OCI-LY7 (cell line): ENCODE measurements around the gene FAM161B. TPM values are rescaled to one million over a fixed set of nuclear protein-coding genes. Genes with fewer than 3 reads are reported as not detected.

ENCODE experiments used
- BruUV-seq: library from RNA; stranded (reverse); fragments of 400-500 nt; replicated peaks from 2 replicates; lab custom pipeline; 2021; lab: Mats Ljungman, UMichigan
- CTCF ChIA-PET: fragments of 300-600 bp; sonication (Branson Sonifier 250); formaldehyde crosslinking; loops from one replicate; lab custom pipeline; 2022; ENCODE audit warnings: antibody characterized with exemption; ENCODE audit not compliant: unreplicated experiment; lab: Charles Lee
- POLR2A ChIA-PET: fragments of 300-600 bp; sonication (Branson Sonifier 250); formaldehyde crosslinking; loops from one replicate; lab custom pipeline; 2022; ENCODE audit warnings: antibody characterized with exemption; lab: Charles Lee
- DNase-seq: peaks from one replicate; pipeline ENCODE4 v3.0.0-alpha.2; 2015; ENCODE audit warnings: low spot score
- H2AFZ ChIP-seq: fragments of 200-600 bp; sonication (generic), shearing (Covaris generic); 2 replicates; pipeline ENCODE4 v1.6.1; 2014; ENCODE audit warnings: mild to moderate bottlenecking, antibody characterized with exemption, low read length, moderate library complexity
- H3K27ac ChIP-seq: fragments of 200-600 bp; sonication (generic); 2 replicates; pipeline ENCODE4 v1.5.1; 2014; ENCODE audit warnings: mixed run types, low read depth, mild to moderate bottlenecking, moderate library complexity, low read length, inconsistent platforms; ENCODE audit not compliant: poor library complexity, severe bottlenecking
- H3K36me3 ChIP-seq: fragments of 200-600 bp; sonication (generic); 2 replicates; pipeline ENCODE4 v1.6.1; 2014; ENCODE audit warnings: mild to moderate bottlenecking, antibody characterized with exemption, low read length, moderate library complexity, mixed read lengths; ENCODE audit not compliant: insufficient read depth
- H3K4me1 ChIP-seq: fragments of 200-600 bp; sonication (generic); 2 replicates; pipeline ENCODE4 v1.5.1; 2014; ENCODE audit warnings: mild to moderate bottlenecking, low read length; ENCODE audit not compliant: insufficient read depth, poor library complexity, severe bottlenecking
- H3K4me2 ChIP-seq: fragments of 200-600 bp; sonication (generic); 2 replicates; pipeline ENCODE4 v1.6.1; 2014; ENCODE audit warnings: mild to moderate bottlenecking, low read length
- H3K4me3 ChIP-seq: fragments of 200-600 bp; sonication (generic); 2 replicates; pipeline ENCODE4 v1.5.1; 2014; ENCODE audit warnings: mild to moderate bottlenecking, low read depth, low read length; ENCODE audit not compliant: poor library complexity, severe bottlenecking
- H3K79me2 ChIP-seq: fragments of 200-600 bp; sonication (generic); 2 replicates; pipeline ENCODE4 v1.6.1; 2016; ENCODE audit warnings: low read depth, mild to moderate bottlenecking, low read length, moderate library complexity, mixed read lengths; ENCODE audit not compliant: insufficient read depth
- H3K9me2 ChIP-seq: fragments of 200-600 bp; sonication (generic); 2 replicates; pipeline ENCODE4 v1.6.1; 2016; ENCODE audit warnings: mild to moderate bottlenecking, low read length, mixed read lengths; ENCODE audit not compliant: insufficient read depth
- H3K9me3 ChIP-seq: fragments of 200-600 bp; sonication (generic); 2 replicates; pipeline ENCODE4 v1.6.1; 2014; ENCODE audit warnings: mild to moderate bottlenecking, mixed run types, low read length, mixed read lengths
- H4K20me1 ChIP-seq: fragments of 200-600 bp; sonication (generic); 2 replicates; pipeline ENCODE4 v1.6.1; 2014; ENCODE audit warnings: mild to moderate bottlenecking, antibody characterized with exemption, low read length, moderate library complexity, mixed read lengths; ENCODE audit not compliant: insufficient read depth
- CTCF ChIP-seq: fragments of 200-600 bp; sonication (generic); conservative IDR thresholded peaks from 2 replicates; pipeline ENCODE4 v1.5.1; 2014; ENCODE audit warnings: mild to moderate bottlenecking, antibody characterized with exemption, low read length, moderate library complexity, mixed read lengths
- EZH2phosphoT487 ChIP-seq: fragments of 200-600 bp; sonication (generic); IDR thresholded peaks from 2 replicates; pipeline ENCODE4 v1.6.1; 2018; ENCODE audit warnings: low read depth, borderline replicate concordance, mild to moderate bottlenecking, mixed run types, antibody characterized with exemption, low read length, moderate library complexity, mixed read lengths
- intact Hi-C: fragments of 100-400 bp; cut with micrococcal nuclease; formaldehyde crosslinking; loops from one replicate; pipeline ENCODE4 v1.10.0; 2022; ENCODE audit not compliant: unreplicated experiment
- total RNA-seq, 2 experiments: library from RNA; depleted of rRNA in 1 of 2; stranded (reverse); fragments of >200 nt in 1 of 2; shearing (Covaris generic) in 1 of 2; gene quantifications; 2 replicates each; pipeline ENCODE4 v1.2.3, GENCODE V29; 2014 to 2022

FAM161B gene
- total RNA-seq, 2 experiments from 2014 or later = 2.3 to 3.6 TPM

GRCh38 chr14:73988065-73988464 lies 38.2 kb upstream of the FAM161B start:
- Histone ChIP-seq H3K4me3 (no peak overlapping the region), H3K9me2 (no peaks in the 10 kb centered on the region), H3K4me2 (no peak overlapping the region), H3K27ac (no peak overlapping the region), H3K36me3 (no peaks in the 10 kb centered on the region), H3K9me3 (no peaks in the 10 kb centered on the region), H3K79me2 (no peaks in the 10 kb centered on the region), H3K4me1 (no peaks in the 10 kb centered on the region), H4K20me1 (no peaks in the 10 kb centered on the region), H2AFZ (no peak overlapping the region)
- intact Hi-C loops = no loop called here
- BruUV-seq = no TSS peak
- DNase-seq = no peak
- ChIA-PET CTCF (no interaction called here), POLR2A (interaction anchor here (0.6 kb wide), 1 partner anchor 11 kb away, joined by 3 read pairs; no protein-coding TSS in a partner anchor)
- TF ChIP-seq EZH2phosphoT487 (no peak), CTCF (no peak)

GRCh38 chr14:73977896-73978295 lies 28.0 kb upstream of the FAM161B start:
- no peaks in the 10 kb centered on the region for H3K4me1 ChIP-seq
- ChIA-PET POLR2A (interaction anchor here (0.7 kb wide), 3 partner anchors 10 to 682 kb away, joined by 3 to 5 read pairs (median 4); no protein-coding TSS in a partner anchor), CTCF (no interaction called here)
- H3K4me2 ChIP-seq = no peak overlapping the region
- no peak overlapping the region for H3K27ac ChIP-seq
- H3K4me3 ChIP-seq = no peak overlapping the region
- H3K9me3 ChIP-seq = no peaks in the 10 kb centered on the region
- intact Hi-C loops = no loop called here
- DNase-seq = no peak
- H3K36me3 ChIP-seq = no peaks in the 10 kb centered on the region
- no peaks in the 10 kb centered on the region for H3K9me2 ChIP-seq
- no TSS peak for BruUV-seq
- TF ChIP-seq EZH2phosphoT487 (no peak), CTCF (no peak)
- no peak overlapping the region for H2AFZ ChIP-seq
- H3K79me2 ChIP-seq = no peaks in the 10 kb centered on the region
- H4K20me1 ChIP-seq = no peaks in the 10 kb centered on the region

GRCh38 chr14:73976125-73976524 lies 26.2 kb upstream of the FAM161B start:
- BruUV-seq = no TSS peak
- Histone ChIP-seq H3K36me3 (no peaks in the 10 kb centered on the region), H3K9me3 (no peaks in the 10 kb centered on the region), H3K4me2 (no peak overlapping the region), H3K27ac (no peak overlapping the region), H3K9me2 (no peaks in the 10 kb centered on the region), H3K4me3 (no peak overlapping the region), H3K4me1 (no peaks in the 10 kb centered on the region), H3K79me2 (no peaks in the 10 kb centered on the region), H4K20me1 (no peaks in the 10 kb centered on the region), H2AFZ (no peak overlapping the region)
- intact Hi-C loops = no loop called here
- ChIA-PET POLR2A (no interaction called here), CTCF (no interaction called here)
- DNase-seq = no peak
- no peak for TF ChIP-seq EZH2phosphoT487
- no peak for TF ChIP-seq CTCF
